ENCODE measurements around the gene CYP3A7.
"Not testable (repeated sequence)": the region's sequence is repeated elsewhere in the genome, so short reads cannot be mapped to it uniquely, and the experiment has no call there.

DNA sequence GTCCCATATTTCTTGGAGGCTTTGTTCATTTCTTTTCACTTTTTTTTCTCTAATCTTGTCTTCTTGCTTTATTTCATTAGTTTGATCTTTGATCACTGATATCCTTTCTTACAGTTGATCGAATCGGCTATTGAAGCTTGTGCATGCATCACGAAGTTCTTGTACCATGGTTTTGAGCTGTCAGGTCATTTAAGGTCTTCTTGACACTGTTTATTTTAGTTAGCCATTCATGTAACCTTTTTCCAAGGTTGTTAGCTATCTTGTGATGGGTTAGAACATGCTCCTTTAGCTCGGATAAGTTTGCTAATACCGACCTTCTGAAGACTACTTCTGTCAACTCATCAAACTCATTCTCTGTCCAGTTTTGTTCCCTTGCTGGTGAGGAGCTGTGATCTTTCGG lies 42.4 kb downstream of the CYP3A7 start:
- not testable (repeated sequence) for TF ChIP-seq FOS (IDR thresholded peaks at IDR 0.05; ENCODE audit: low read depth, low read length); NFE2L2 (IDR thresholded peaks at IDR 0.05; ENCODE audit: low read depth, low read length); POLR2A (IDR thresholded peaks at IDR 0.05; ENCODE audit: low read depth, low read length); SMC3 (IDR thresholded peaks at IDR 0.05; ENCODE audit: low read depth, low read length); RAD21 (IDR thresholded peaks at IDR 0.05; ENCODE audit: low read length); RFX5 (IDR thresholded peaks at IDR 0.05; ENCODE audit: low read depth, low read length); CEBPB (IDR thresholded peaks at IDR 0.05; ENCODE audit: low read depth, low read length); BHLHE40 (IDR thresholded peaks at IDR 0.05; ENCODE audit: low read depth, low read length); MAFK (IDR thresholded peaks at IDR 0.05; ENCODE audit: low read depth, low read length); MXI1 (IDR thresholded peaks at IDR 0.05; ENCODE audit: borderline replicate concordance, low read depth, low read length); RCOR1 (IDR thresholded peaks at IDR 0.05; ENCODE audit: insufficient replicate concordance, low read length)
- TF ChIP-seq, protein P1, sequence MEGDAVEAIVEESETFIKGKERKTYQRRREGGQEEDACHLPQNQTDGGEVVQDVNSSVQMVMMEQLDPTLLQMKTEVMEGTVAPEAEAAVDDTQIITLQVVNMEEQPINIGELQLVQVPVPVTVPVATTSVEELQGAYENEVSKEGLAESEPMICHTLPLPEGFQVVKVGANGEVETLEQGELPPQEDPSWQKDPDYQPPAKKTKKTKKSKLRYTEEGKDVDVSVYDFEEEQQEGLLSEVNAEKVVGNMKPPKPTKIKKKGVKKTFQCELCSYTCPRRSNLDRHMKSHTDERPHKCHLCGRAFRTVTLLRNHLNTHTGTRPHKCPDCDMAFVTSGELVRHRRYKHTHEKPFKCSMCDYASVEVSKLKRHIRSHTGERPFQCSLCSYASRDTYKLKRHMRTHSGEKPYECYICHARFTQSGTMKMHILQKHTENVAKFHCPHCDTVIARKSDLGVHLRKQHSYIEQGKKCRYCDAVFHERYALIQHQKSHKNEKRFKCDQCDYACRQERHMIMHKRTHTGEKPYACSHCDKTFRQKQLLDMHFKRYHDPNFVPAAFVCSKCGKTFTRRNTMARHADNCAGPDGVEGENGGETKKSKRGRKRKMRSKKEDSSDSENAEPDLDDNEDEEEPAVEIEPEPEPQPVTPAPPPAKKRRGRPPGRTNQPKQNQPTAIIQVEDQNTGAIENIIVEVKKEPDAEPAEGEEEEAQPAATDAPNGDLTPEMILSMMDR (conservative IDR thresholded peaks at IDR 0.05; ENCODE audit: low read depth, low read length) = not testable (repeated sequence)
- TF ChIP-seq, protein P2, sequence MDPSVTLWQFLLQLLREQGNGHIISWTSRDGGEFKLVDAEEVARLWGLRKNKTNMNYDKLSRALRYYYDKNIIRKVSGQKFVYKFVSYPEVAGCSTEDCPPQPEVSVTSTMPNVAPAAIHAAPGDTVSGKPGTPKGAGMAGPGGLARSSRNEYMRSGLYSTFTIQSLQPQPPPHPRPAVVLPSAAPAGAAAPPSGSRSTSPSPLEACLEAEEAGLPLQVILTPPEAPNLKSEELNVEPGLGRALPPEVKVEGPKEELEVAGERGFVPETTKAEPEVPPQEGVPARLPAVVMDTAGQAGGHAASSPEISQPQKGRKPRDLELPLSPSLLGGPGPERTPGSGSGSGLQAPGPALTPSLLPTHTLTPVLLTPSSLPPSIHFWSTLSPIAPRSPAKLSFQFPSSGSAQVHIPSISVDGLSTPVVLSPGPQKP (IDR thresholded peaks at IDR 0.05; ENCODE audit: borderline replicate concordance, low read depth, low read length) = not testable (repeated sequence)
- TF ChIP-seq, protein P3, sequence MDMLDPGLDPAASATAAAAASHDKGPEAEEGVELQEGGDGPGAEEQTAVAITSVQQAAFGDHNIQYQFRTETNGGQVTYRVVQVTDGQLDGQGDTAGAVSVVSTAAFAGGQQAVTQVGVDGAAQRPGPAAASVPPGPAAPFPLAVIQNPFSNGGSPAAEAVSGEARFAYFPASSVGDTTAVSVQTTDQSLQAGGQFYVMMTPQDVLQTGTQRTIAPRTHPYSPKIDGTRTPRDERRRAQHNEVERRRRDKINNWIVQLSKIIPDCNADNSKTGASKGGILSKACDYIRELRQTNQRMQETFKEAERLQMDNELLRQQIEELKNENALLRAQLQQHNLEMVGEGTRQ (IDR thresholded peaks at IDR 0.05; ENCODE audit: low read depth, low read length) = not testable (repeated sequence)

All from IMR-90 (cell line).